Smooth muscle cell (in vitro differentiated cells): ENCODE results near the gene MAGI1. TPM values are rescaled to one million over a fixed set of nuclear protein-coding genes. Genes with fewer than 3 reads are reported as not detected.

Experiments used
- DNase-seq: peaks from one replicate; lab custom pipeline; 2025; ENCODE audit not compliant: unreplicated experiment; lab: John Stamatoyannopoulos, UW
- H2AFZ ChIP-seq: fragments of 200-600 bp; sonication (generic); 2 replicates; pipeline ENCODE4 v1.6.0; 2016; ENCODE audit warnings: antibody characterized with exemption, low read depth, mild to moderate bottlenecking
- H3F3A ChIP-seq: fragments of 200-600 bp; sonication (generic); 2 replicates; pipeline ENCODE4 v1.6.0; 2017; ENCODE audit warnings: antibody characterized with exemption, low read depth
- H3K27ac ChIP-seq: fragments of 200-600 bp; sonication (generic); 2 replicates; pipeline ENCODE4 v1.5.1; 2016; ENCODE audit warnings: low read depth, mild to moderate bottlenecking
- H3K27me3 ChIP-seq: fragments of 200-600 bp; sonication (generic); 2 replicates; pipeline ENCODE4 v1.6.1; 2016; ENCODE audit warnings: low read depth, mild to moderate bottlenecking
- H3K36me3 ChIP-seq: fragments of 200-600 bp; sonication (generic); 2 replicates; pipeline ENCODE4 v1.5.1; 2016; ENCODE audit warnings: low read depth
- H3K4me1 ChIP-seq: fragments of 200-600 bp; sonication (generic); 2 replicates; pipeline ENCODE4 v1.5.1; 2016; ENCODE audit warnings: low read depth
- H3K4me2 ChIP-seq: fragments of 200-600 bp; sonication (generic); 2 replicates; pipeline ENCODE4 v1.6.0; 2016; ENCODE audit warnings: mild to moderate bottlenecking
- H3K4me3 ChIP-seq: fragments of 200-600 bp; sonication (generic); 2 replicates; pipeline ENCODE4 v1.5.1; 2016; ENCODE audit warnings: mild to moderate bottlenecking
- H3K79me2 ChIP-seq: fragments of 200-600 bp; sonication (generic); 2 replicates; pipeline ENCODE4 v1.6.0; 2016; ENCODE audit warnings: low read depth, mild to moderate bottlenecking
- H3K9ac ChIP-seq: fragments of 200-600 bp; sonication (generic); 2 replicates; pipeline ENCODE4 v1.6.0; 2016; ENCODE audit warnings: low read depth
- H3K9me3 ChIP-seq: fragments of 200-600 bp; sonication (generic); replicated peaks from 2 replicates; pipeline ENCODE4 v1.5.1; 2016; ENCODE audit warnings: low read depth
- H4K20me1 ChIP-seq: fragments of 200-600 bp; sonication (generic); 2 replicates; pipeline ENCODE4 v1.6.0; 2016; ENCODE audit warnings: low read depth
- CTCF ChIP-seq: fragments of 200-600 bp; sonication (generic); IDR thresholded peaks from 2 replicates; pipeline ENCODE4 v1.5.1; 2017; ENCODE audit warnings: borderline replicate concordance, mild to moderate bottlenecking, antibody characterized with exemption; ENCODE audit not compliant: insufficient read depth, poor library complexity, severe bottlenecking
- WGBS: methylation state at CpG from one replicate; pipeline ENCODE4 v1.1.7; 2016; ENCODE audit warnings: low lambda C conversion rate; 5-methylcytosine and 5-hydroxymethylcytosine counted together
- polyA plus RNA-seq: library from polyadenylated mRNA; unstranded; fragments of >200 nt; fragmentation: Nextera tagmentation; extraction: Ambion mirVana; gene quantifications from 2 replicates; pipeline ENCODE4 v1.2.1, GENCODE V29; 2016
- total RNA-seq: library from RNA; depleted of rRNA; stranded (reverse); fragments of >200 nt; gene quantifications from 2 replicates; pipeline ENCODE4 v1.2.3, GENCODE V29; 2014

MAGI1 gene
- total and polyA plus RNA-seq, 2 experiments from 2014 or later: 9.9 to 23.3 TPM

- 85% methylated on average over 4 of the region's 4 CpGs for WGBS
- TF ChIP-seq CTCF: no peak
- Histone ChIP-seq H3K9me3 (no peaks in the 10 kb centered on the region), H3K36me3 (no peaks in the 10 kb centered on the region), H3K27ac (no peak overlapping the region), H3K4me1 (no peaks in the 10 kb centered on the region), H2AFZ (no peak overlapping the region), H4K20me1 (no peaks in the 10 kb centered on the region), H3K27me3 (no peaks in the 10 kb centered on the region), H3K9ac (no peak overlapping the region), H3F3A (no peaks in the 10 kb centered on the region), H3K79me2 (no peaks in the 10 kb centered on the region), H3K4me2 (no peak overlapping the region), H3K4me3 (no peak overlapping the region)
- no peak for DNase-seq
Measured at GRCh38 chr3:65371053-65371452, 667.7 kb downstream of the MAGI1 start.

GRCh38 chr3:65368866-65369265 lies 669.9 kb downstream of the MAGI1 start:
- H3K9ac ChIP-seq: no peak overlapping the region
- no peak overlapping the region for H3K27ac ChIP-seq
- no peak for DNase-seq
- peaks cover 2% of the 10 kb centered on the region for H3K36me3 ChIP-seq
- H3F3A ChIP-seq: no peaks in the 10 kb centered on the region
- no peaks in the 10 kb centered on the region for H3K9me3 ChIP-seq
- H3K4me1 ChIP-seq: no peaks in the 10 kb centered on the region
- H3K4me3 ChIP-seq: no peak overlapping the region
- H3K4me2 ChIP-seq: no peak overlapping the region
- H3K27me3 ChIP-seq: no peaks in the 10 kb centered on the region
- H2AFZ ChIP-seq: no peak overlapping the region
- no peaks in the 10 kb centered on the region for H3K79me2 ChIP-seq
- H4K20me1 ChIP-seq: no peaks in the 10 kb centered on the region
- TF ChIP-seq CTCF: no peak

- H4K20me1 ChIP-seq: no peaks in the 10 kb centered on the region
- H3K9ac ChIP-seq: no peak overlapping the region
- H2AFZ ChIP-seq: no peak overlapping the region
- WGBS: 100% methylated on average over 1 of the region's 1 CpG
- no peaks in the 10 kb centered on the region for H3K9me3 ChIP-seq
- no peaks in the 10 kb centered on the region for H3F3A ChIP-seq
- no peak for TF ChIP-seq CTCF
- H3K79me2 ChIP-seq: no peaks in the 10 kb centered on the region
- H3K36me3 ChIP-seq: peaks cover 2% of the 10 kb centered on the region
- H3K27ac ChIP-seq: no peak overlapping the region
- H3K4me2 ChIP-seq: no peak overlapping the region
- H3K4me3 ChIP-seq: no peak overlapping the region
- DNase-seq: no peak
- H3K4me1 ChIP-seq: no peaks in the 10 kb centered on the region
- H3K27me3 ChIP-seq: no peaks in the 10 kb centered on the region
Measured at GRCh38 chr3:65362688-65363087, 676.0 kb downstream of the MAGI1 start.

GRCh38 chr3:65361448-65361847 lies 677.3 kb downstream of the MAGI1 start:
- no peak for TF ChIP-seq CTCF
- Histone ChIP-seq H2AFZ (no peak overlapping the region), H3K27ac (no peak overlapping the region), H4K20me1 (no peaks in the 10 kb centered on the region), H3F3A (no peaks in the 10 kb centered on the region), H3K27me3 (no peaks in the 10 kb centered on the region), H3K79me2 (no peaks in the 10 kb centered on the region), H3K4me3 (no peak overlapping the region), H3K4me1 (no peaks in the 10 kb centered on the region), H3K9me3 (no peaks in the 10 kb centered on the region), H3K9ac (no peak overlapping the region), H3K36me3 (peaks cover 2% of the 10 kb centered on the region), H3K4me2 (no peak overlapping the region)
- DNase-seq: no peak
- WGBS: 94% methylated on average over 2 of the region's 2 CpGs
